ENCODE results near the gene CLEC4G. TPM values are rescaled to one million over a fixed set of nuclear protein-coding genes. Genes with fewer than 3 reads are reported as not detected.

Gene CLEC4G
- polyA plus RNA-seq, 1 donor (not counting 4 experiments of a cell fraction or from before 2014, with no cell fraction given): not detected

DNA sequence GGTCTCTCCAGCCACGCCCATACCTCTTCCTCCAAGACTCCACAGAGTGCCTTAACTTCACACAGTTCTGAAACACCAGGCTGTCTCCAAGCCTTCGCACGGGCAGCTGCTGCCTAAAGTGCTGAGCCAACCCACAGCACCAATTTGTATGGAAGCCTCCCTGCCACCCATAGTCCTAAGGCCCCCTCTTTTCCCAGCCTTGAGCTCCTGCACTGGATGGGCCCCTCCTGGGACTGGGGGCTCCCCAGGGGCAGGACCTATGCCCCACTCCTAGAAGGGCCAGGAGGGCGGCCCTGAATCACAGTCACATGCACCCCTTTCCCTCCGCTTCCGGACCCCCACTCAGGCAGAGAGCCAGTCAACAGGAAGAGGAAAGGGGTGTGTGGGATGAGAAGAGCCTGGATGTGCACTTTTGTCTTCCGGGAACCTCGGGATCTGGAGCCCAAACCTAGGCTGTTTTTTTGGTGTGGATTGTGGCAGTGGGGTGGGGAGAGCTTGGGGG lies 24.9 kb downstream of the CLEC4G start:
- no peaks in the 10 kb centered on the region for H3K4me1 ChIP-seq (ENCODE audit: control insufficient read depth, extremely low read depth, insufficient read depth, low read length)
- no peaks in the 10 kb centered on the region for H3K79me2 ChIP-seq (ENCODE audit: control insufficient read depth, insufficient read depth, low read length)
- DNase-seq (ENCODE audit: low read depth, low spot score): no peak
- no peaks in the 10 kb centered on the region for H3K9me3 ChIP-seq (ENCODE audit: control insufficient read depth, low read depth, low read length)
- H3K4me3 ChIP-seq (ENCODE audit: control insufficient read depth in 2 of 3, extremely low read depth in 1 of 3, insufficient read depth in 2 of 3, low read depth in 1 of 3, low read length in 3 of 3): no peak overlapping the region
- no peaks in the 10 kb centered on the region for H3K27me3 ChIP-seq (ENCODE audit: control insufficient read depth, extremely low read depth, insufficient read depth, low read length)
- no peak for FAIRE-seq
- no peaks in the 10 kb centered on the region for H3K9me1 ChIP-seq (ENCODE audit: control insufficient read depth, extremely low read depth, insufficient read depth, low read length)
- no peak overlapping the region for H2AFZ ChIP-seq (ENCODE audit: control insufficient read depth, low read length)
- dilution Hi-C loops (cut with MboI; ENCODE audit: extremely low pct_ligation_motif_present, low sequenced_read_pairs): no loop called here
- TF ChIP-seq, protein P1, sequence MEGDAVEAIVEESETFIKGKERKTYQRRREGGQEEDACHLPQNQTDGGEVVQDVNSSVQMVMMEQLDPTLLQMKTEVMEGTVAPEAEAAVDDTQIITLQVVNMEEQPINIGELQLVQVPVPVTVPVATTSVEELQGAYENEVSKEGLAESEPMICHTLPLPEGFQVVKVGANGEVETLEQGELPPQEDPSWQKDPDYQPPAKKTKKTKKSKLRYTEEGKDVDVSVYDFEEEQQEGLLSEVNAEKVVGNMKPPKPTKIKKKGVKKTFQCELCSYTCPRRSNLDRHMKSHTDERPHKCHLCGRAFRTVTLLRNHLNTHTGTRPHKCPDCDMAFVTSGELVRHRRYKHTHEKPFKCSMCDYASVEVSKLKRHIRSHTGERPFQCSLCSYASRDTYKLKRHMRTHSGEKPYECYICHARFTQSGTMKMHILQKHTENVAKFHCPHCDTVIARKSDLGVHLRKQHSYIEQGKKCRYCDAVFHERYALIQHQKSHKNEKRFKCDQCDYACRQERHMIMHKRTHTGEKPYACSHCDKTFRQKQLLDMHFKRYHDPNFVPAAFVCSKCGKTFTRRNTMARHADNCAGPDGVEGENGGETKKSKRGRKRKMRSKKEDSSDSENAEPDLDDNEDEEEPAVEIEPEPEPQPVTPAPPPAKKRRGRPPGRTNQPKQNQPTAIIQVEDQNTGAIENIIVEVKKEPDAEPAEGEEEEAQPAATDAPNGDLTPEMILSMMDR (optimal IDR thresholded peaks at IDR 0.05 in 1 of 3, IDR thresholded peaks at IDR 0.05 in 1 of 3, conservative IDR thresholded peaks at IDR 0.05 in 1 of 3; ENCODE audit: extremely low read depth in 1 of 3, insufficient read depth in 2 of 3, low read length in 3 of 3): no peak
- no peak for TF ChIP-seq EZH2 (IDR thresholded peaks at IDR 0.05; ENCODE audit: low read length)
- H3K36me3 ChIP-seq (ENCODE audit: control insufficient read depth in 2 of 2, extremely low read depth in 1 of 2, insufficient read depth in 2 of 2, low read length in 2 of 2): no peaks in the 10 kb centered on the region
- no peak overlapping the region for H3K4me2 ChIP-seq (ENCODE audit: control insufficient read depth, extremely low read depth, insufficient read depth, low read depth, low read length)
- no peaks in the 10 kb centered on the region for H4K20me1 ChIP-seq (ENCODE audit: control insufficient read depth, extremely low read depth, insufficient read depth, low read length)
- H3K9ac ChIP-seq (ENCODE audit: control insufficient read depth, extremely low read depth, insufficient read depth, low read length): no peak overlapping the region
- no peak overlapping the region for H3K27ac ChIP-seq (ENCODE audit: control insufficient read depth, insufficient read depth, low read length)

DNA sequence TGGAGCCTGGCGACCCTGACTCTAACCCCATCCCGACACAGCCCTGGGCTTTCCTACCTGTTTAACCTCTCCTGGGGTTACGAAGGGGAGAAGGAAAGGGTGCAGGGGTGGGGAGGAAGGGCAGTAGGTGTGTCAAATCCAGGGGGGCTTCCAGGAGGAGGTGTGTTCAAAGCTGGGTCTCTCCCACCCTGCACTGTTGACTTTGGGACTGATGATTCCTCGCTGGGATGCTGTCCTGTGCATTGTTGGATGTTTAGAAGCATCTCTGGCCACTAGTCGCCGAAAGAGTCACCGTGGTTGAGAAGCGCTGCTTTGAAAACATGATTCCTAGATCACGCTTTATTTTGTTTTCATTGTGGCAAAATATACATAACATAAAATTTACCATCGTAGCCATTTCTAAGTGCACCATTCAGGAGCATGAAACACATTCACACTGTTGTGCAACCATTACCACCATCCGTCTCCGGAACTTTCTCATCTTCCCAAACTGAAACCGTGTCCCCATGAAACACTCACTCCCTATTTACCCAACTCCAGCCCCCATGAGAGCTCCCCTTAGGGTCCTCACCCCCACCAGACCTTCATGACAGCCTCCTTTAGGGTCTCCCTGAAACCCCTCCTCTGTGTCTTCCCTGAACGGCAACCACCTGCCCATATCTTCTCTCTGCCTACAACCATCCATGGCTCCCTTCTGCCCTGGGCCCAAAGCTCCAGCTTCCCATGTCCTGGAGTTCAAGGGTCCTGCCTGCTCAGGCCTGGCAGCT lies 25.5 kb downstream of the CLEC4G start:
- no peaks in the 10 kb centered on the region for H3K4me1 ChIP-seq (ENCODE audit: control insufficient read depth, extremely low read depth, insufficient read depth, low read length)
- H2AFZ ChIP-seq (ENCODE audit: control insufficient read depth, low read length): no peak overlapping the region
- no peaks in the 10 kb centered on the region for H3K79me2 ChIP-seq (ENCODE audit: control insufficient read depth, insufficient read depth, low read length)
- H3K36me3 ChIP-seq (ENCODE audit: control insufficient read depth in 2 of 2, extremely low read depth in 1 of 2, insufficient read depth in 2 of 2, low read length in 2 of 2): no peaks in the 10 kb centered on the region
- no peak overlapping the region for H3K4me3 ChIP-seq (ENCODE audit: control insufficient read depth in 2 of 3, extremely low read depth in 1 of 3, insufficient read depth in 2 of 3, low read depth in 1 of 3, low read length in 3 of 3)
- no peak for DNase-seq (ENCODE audit: low read depth, low spot score)
- no peak overlapping the region for H3K9ac ChIP-seq (ENCODE audit: control insufficient read depth, extremely low read depth, insufficient read depth, low read length)
- no peak overlapping the region for H3K27ac ChIP-seq (ENCODE audit: control insufficient read depth, insufficient read depth, low read length)
- no peaks in the 10 kb centered on the region for H3K27me3 ChIP-seq (ENCODE audit: control insufficient read depth, extremely low read depth, insufficient read depth, low read length)
- TF ChIP-seq, protein P1 (optimal IDR thresholded peaks at IDR 0.05 in 1 of 3, IDR thresholded peaks at IDR 0.05 in 1 of 3, conservative IDR thresholded peaks at IDR 0.05 in 1 of 3; ENCODE audit: extremely low read depth in 1 of 3, insufficient read depth in 2 of 3, low read length in 3 of 3): no peak
- no peak for TF ChIP-seq EZH2 (IDR thresholded peaks at IDR 0.05; ENCODE audit: low read length)
- dilution Hi-C loops (cut with MboI; ENCODE audit: extremely low pct_ligation_motif_present, low sequenced_read_pairs): no loop called here
- H3K9me1 ChIP-seq (ENCODE audit: control insufficient read depth, extremely low read depth, insufficient read depth, low read length): no peaks in the 10 kb centered on the region
- H4K20me1 ChIP-seq (ENCODE audit: control insufficient read depth, extremely low read depth, insufficient read depth, low read length): no peaks in the 10 kb centered on the region
- H3K9me3 ChIP-seq (ENCODE audit: control insufficient read depth, low read depth, low read length): no peaks in the 10 kb centered on the region
- no peak overlapping the region for H3K4me2 ChIP-seq (ENCODE audit: control insufficient read depth, extremely low read depth, insufficient read depth, low read depth, low read length)
- FAIRE-seq: no peak

Data from keratinocyte (primary cell).